ENCODE measurements around the gene FAM118B.
"Not testable (repeated sequence)": the region's sequence is repeated elsewhere in the genome, so short reads cannot be mapped to it uniquely, and the experiment has no call there.

FAM118B gene

GRCh38 chr11:126219547-126219946 lies 8.0 kb downstream of the FAM118B start:
- no peak for DNase-seq (ENCODE audit: low spot score)

GRCh38 chr11:126224647-126225294 lies 13.2 kb downstream of the FAM118B start:
- no peak for DNase-seq (ENCODE audit: low spot score)

GRCh38 chr11:126225295-126225665 lies 13.7 kb downstream of the FAM118B start:
- DNase-seq (ENCODE audit: low spot score), result no peak

- DNase-seq (ENCODE audit: low spot score), result no peak
These were observed 14.9 kb downstream of the FAM118B start for GRCh38 chr11:126226334-126227084.

GRCh38 chr11:126229858-126230540 lies 18.4 kb downstream of the FAM118B start:
- DNase-seq (ENCODE audit: low spot score), result no peak

- DNase-seq (ENCODE audit: low spot score), result no peak
These were observed 20.3 kb downstream of the FAM118B start for GRCh38 chr11:126231725-126232459.

- no peak for DNase-seq (ENCODE audit: low spot score)
These were observed 21.1 kb downstream of the FAM118B start for GRCh38 chr11:126232683-126233082.

GRCh38 chr11:126233391-126233790 lies 21.8 kb downstream of the FAM118B start:
- no peak for DNase-seq (ENCODE audit: low spot score)

- peak; percentile 70 for DNase-seq (ENCODE audit: low spot score)
These were observed 35.1 kb downstream of the FAM118B start for GRCh38 chr11:126246636-126247035.

GRCh38 chr11:126253265-126253664 lies 41.7 kb downstream of the FAM118B start:
- DNase-seq (ENCODE audit: low spot score), result no peak

GRCh38 chr11:126254819-126255218 lies 43.2 kb downstream of the FAM118B start:
- no peak for DNase-seq (ENCODE audit: low spot score)

- DNase-seq (ENCODE audit: low spot score), result not testable (repeated sequence)
These were observed 43.9 kb downstream of the FAM118B start for GRCh38 chr11:126255507-126255906.

GRCh38 chr11:126256216-126256615 lies 44.6 kb downstream of the FAM118B start:
- no peak for DNase-seq (ENCODE audit: low spot score)

GRCh38 chr11:126257144-126257543 lies 45.6 kb downstream of the FAM118B start:
- no peak for DNase-seq (ENCODE audit: low spot score)

- DNase-seq (ENCODE audit: low spot score), result peak; percentile 65
These were observed 46.2 kb downstream of the FAM118B start for GRCh38 chr11:126257764-126258163.

- DNase-seq (ENCODE audit: low spot score), result no peak
These were observed 50.6 kb downstream of the FAM118B start for GRCh38 chr11:126262216-126262615.

- no peak for DNase-seq (ENCODE audit: low spot score)
These were observed 51.9 kb downstream of the FAM118B start for GRCh38 chr11:126263489-126263888.

GRCh38 chr11:126265811-126266210 lies 54.2 kb downstream of the FAM118B start:
- no peak for DNase-seq (ENCODE audit: low spot score)

- no peak for DNase-seq (ENCODE audit: low spot score)
These were observed 56.1 kb downstream of the FAM118B start for GRCh38 chr11:126267650-126268049.

- DNase-seq (ENCODE audit: low spot score), result peak; percentile 72
These were observed 56.8 kb downstream of the FAM118B start for GRCh38 chr11:126268361-126268707.

- DNase-seq (ENCODE audit: low spot score), result peak; percentile 100
These were observed 57.4 kb downstream of the FAM118B start, which contains the start of the genes FOXRED1 and SRPRA for GRCh38 chr11:126268708-126269579. Gene FOXRED1 (plus strand): TSS chr11:126269154. CDS start chr11:126269207, 53 bp downstream. Gene SRPRA (minus strand): TSS chr11:126268895. CDS start chr11:126268804, 91 bp downstream.
